HepG2 (cell line): ENCODE data around the gene FAM131C. TPM values are rescaled to one million over a fixed set of nuclear protein-coding genes. Genes with fewer than 3 reads are reported as not detected.

ENCODE experiments used
- ATAC-seq: fragments of 200-7000 bp; cut with Tn5 transposase; 3 replicates; pipeline ENCODE4 v1.9.1; 2020; ENCODE audit warnings: mild to moderate bottlenecking, moderate library complexity
- BruUV-seq: library from RNA; stranded (reverse); fragments of 400-500 nt; replicated peaks from 2 replicates; lab custom pipeline; 2021; lab: Mats Ljungman, UMichigan
- CTCF ChIA-PET: fragments of 300-600 bp; formaldehyde crosslinking; extraction: SDS; loops from one replicate; lab custom pipeline; 2021; ENCODE audit warnings: low total read pairs, inconsistent platforms, low intra/inter-chr PET ratio; lab: Yijun Ruan, JAX
- POLR2A ChIA-PET: fragments of 350-600 bp; sonication (Branson Sonifier 250); formaldehyde crosslinking; loops from one replicate; lab custom pipeline; 2020; ENCODE audit warnings: antibody characterized with exemption, inconsistent platforms; lab: Yijun Ruan, JAX
- DNase-seq: peaks from one replicate; pipeline ENCODE4 v3.0.0-alpha.2; 2015; ENCODE audit warnings: low spot score
- FAIRE-seq: peaks from 3 replicates; lab custom pipeline; 2011; peaks lifted over from hg19 to GRCh38; lab: Jason Lieb, UNC
- H2AFZ ChIP-seq: one replicate; pipeline ENCODE4 v1.6.1; 2011; ENCODE audit warnings: low read length, inconsistent platforms
- H3K27ac ChIP-seq: fragments of 300-600 bp; 3 replicates; pipeline ENCODE4 v1.8.0; 2011; ENCODE audit warnings: mixed run types, mild to moderate bottlenecking, mixed read lengths, low read length, inconsistent platforms; ENCODE audit not compliant: insufficient read depth; ENCODE audit errors: extremely low read length
- H3K27me3 ChIP-seq, 2 experiments: fragments of 200-600 bp in 1 of 2; 2 replicates in 1 of 2; 3 replicates in 1 of 2; pipeline versions ENCODE4 v1.6.0 to v1.8.0; 2011; ENCODE audit warnings: low read length in 2 of 2, mild to moderate bottlenecking in 2 of 2, moderate library complexity in 2 of 2, inconsistent platforms in 1 of 2; ENCODE audit not compliant: insufficient read depth in 2 of 2, control insufficient read depth in 1 of 2
- H3K36me3 ChIP-seq, 2 experiments: fragments of 200-600 bp in 1 of 2; replicated peaks in 1 of 2; 2 replicates in 1 of 2; 3 replicates in 1 of 2; pipeline versions ENCODE4 v1.5.1 to v1.8.0; 2011; ENCODE audit warnings: low read length in 2 of 2, inconsistent platforms in 1 of 2; ENCODE audit not compliant: insufficient read depth in 2 of 2, control insufficient read depth in 1 of 2
- H3K4me1 ChIP-seq: 2 replicates; pipeline ENCODE4 v1.5.1; 2012; ENCODE audit warnings: low read length, inconsistent platforms; ENCODE audit not compliant: insufficient read depth
- H3K4me2 ChIP-seq: 2 replicates; pipeline ENCODE4 v1.6.0; 2011; ENCODE audit warnings: low read depth, low read length, inconsistent platforms
- H3K4me3 ChIP-seq, 3 experiments: fragments of 200-600 bp in 1 of 3; sonication (generic), shearing (Covaris generic) in 1 of 3; replicated peaks in 1 of 3; 2 replicates each; pipeline ENCODE4 v1.5.1; 2011 to 2016; ENCODE audit warnings: low read length in 3 of 3, inconsistent platforms in 2 of 3, low read depth in 2 of 3, mild to moderate bottlenecking in 2 of 3, control low read depth in 1 of 3, mixed read lengths in 1 of 3; ENCODE audit not compliant: insufficient read depth in 1 of 3
- H3K79me2 ChIP-seq: one replicate; pipeline ENCODE4 v1.6.1; 2011; ENCODE audit warnings: low read length, inconsistent platforms; ENCODE audit not compliant: insufficient read depth
- H3K9ac ChIP-seq: 2 replicates; pipeline ENCODE4 v1.6.0; 2011; ENCODE audit warnings: mild to moderate bottlenecking, low read depth, low read length, inconsistent platforms; ENCODE audit not compliant: insufficient read depth
- H3K9me3 ChIP-seq: 2 replicates; pipeline ENCODE4 v1.5.1; 2012; ENCODE audit warnings: mild to moderate bottlenecking, low read length
- H4K20me1 ChIP-seq: 2 replicates; pipeline ENCODE4 v1.6.0; 2011; ENCODE audit warnings: inconsistent platforms, mild to moderate bottlenecking, low read length, moderate library complexity; ENCODE audit not compliant: insufficient read depth
- AHR ChIP-seq: IDR thresholded peaks from 2 replicates; pipeline ENCODE4 v1.6.1; 2018; ENCODE audit warnings: missing genetic modification reagents, missing compliant biosample characterization
- ATF7-NPFF ChIP-seq: sonication (generic); formaldehyde crosslinking; IDR thresholded peaks from 2 replicates; pipeline ENCODE4 v1.8.1; 2023; ENCODE audit warnings: mild to moderate bottlenecking, low read depth, missing genetic modification reagents, moderate library complexity
- HMGXB4 ChIP-seq, 2 experiments: sonication (generic) in 1 of 2; formaldehyde crosslinking in 1 of 2; IDR thresholded peaks; 2 replicates each; pipeline versions ENCODE4 v1.4.0 to v1.6.1; 2018 to 2020; ENCODE audit warnings: missing genetic modification reagents in 2 of 2, borderline replicate concordance in 1 of 2, low read depth in 1 of 2, mild to moderate bottlenecking in 1 of 2, missing biosample characterization in 1 of 2
- HNRNPL ChIP-seq: fragments of 200-400 bp; formaldehyde crosslinking; IDR thresholded peaks from 2 replicates; pipeline ENCODE4 v1.6.1; 2017; ENCODE audit warnings: mild to moderate bottlenecking, low read depth, low read length
- IRF2 ChIP-seq: IDR thresholded peaks from 2 replicates; pipeline ENCODE4 v1.6.1; 2018; ENCODE audit warnings: missing genetic modification reagents, missing compliant biosample characterization
- MAFK ChIP-seq, 2 experiments: IDR thresholded peaks in 1 of 2; conservative IDR thresholded peaks in 1 of 2; 2 replicates each; pipeline ENCODE4 v1.6.1; 2011; ENCODE audit warnings: improper control_type of control experiment in 2 of 2, low read length in 2 of 2
- MED13 ChIP-seq: sonication (generic); formaldehyde crosslinking; IDR thresholded peaks from 2 replicates; pipeline ENCODE4 v1.5.0; 2020; ENCODE audit warnings: missing genetic modification reagents
- REPIN1 ChIP-seq: sonication (generic); formaldehyde crosslinking; IDR thresholded peaks from 2 replicates; pipeline ENCODE4 v1.8.0; 2022; ENCODE audit warnings: missing genetic modification reagents, low read depth, mild to moderate bottlenecking, borderline replicate concordance
- SMC3 ChIP-seq: IDR thresholded peaks from 2 replicates; pipeline ENCODE4 v1.6.1; 2011; ENCODE audit warnings: low read length, improper control_type of control experiment
- SP4 ChIP-seq: sonication (generic); formaldehyde crosslinking; IDR thresholded peaks from 2 replicates; pipeline ENCODE4 v1.8.1; 2023; ENCODE audit warnings: mild to moderate bottlenecking, missing genetic modification reagents
- SRY ChIP-seq: sonication (generic); formaldehyde crosslinking; IDR thresholded peaks from 2 replicates; pipeline ENCODE4 v1.8.0; 2022; ENCODE audit warnings: mild to moderate bottlenecking, missing genetic modification reagents
- STAG1 ChIP-seq: sonication (generic); formaldehyde crosslinking; IDR thresholded peaks from 2 replicates; pipeline ENCODE4 v1.4.0; 2020; ENCODE audit warnings: missing genetic modification reagents
- XRCC5 ChIP-seq: fragments of 200-400 bp; formaldehyde crosslinking; optimal IDR thresholded peaks from 2 replicates; pipeline ENCODE3; 2017; ENCODE audit warnings: mild to moderate bottlenecking, low read length
- ZBTB21 ChIP-seq: sonication (generic); formaldehyde crosslinking; IDR thresholded peaks from 2 replicates; pipeline ENCODE4 v1.4.0; 2020; ENCODE audit warnings: missing genetic modification reagents
- ZFX ChIP-seq: sonication (generic); formaldehyde crosslinking; IDR thresholded peaks from 2 replicates; pipeline ENCODE4 v1.4.0; 2020; ENCODE audit warnings: mild to moderate bottlenecking, low read depth, missing genetic modification reagents, moderate library complexity
- ZKSCAN1 ChIP-seq: fragments of 150-350 bp; IDR thresholded peaks from 2 replicates; pipeline ENCODE4 v1.6.1; 2014; ENCODE audit warnings: low read length
- ZNF224 ChIP-seq: sonication (generic); formaldehyde crosslinking; IDR thresholded peaks from 2 replicates; pipeline ENCODE4 v1.5.0; 2020; ENCODE audit warnings: mild to moderate bottlenecking, missing genetic modification reagents
- ZNF547 ChIP-seq: sonication (generic); formaldehyde crosslinking; IDR thresholded peaks from 2 replicates; pipeline ENCODE4 v1.5.1; 2020; ENCODE audit warnings: mild to moderate bottlenecking, missing genetic modification reagents
- ZNF576 ChIP-seq: sonication (generic); formaldehyde crosslinking; IDR thresholded peaks from 2 replicates; pipeline ENCODE4 v1.4.0; 2020; ENCODE audit warnings: mild to moderate bottlenecking, missing genetic modification reagents
- WGBS: methylation state at CpG from one replicate; pipeline ENCODE4 v1.1.6; 2017; ENCODE audit warnings: low lambda C conversion rate; 5-methylcytosine and 5-hydroxymethylcytosine counted together
- in situ Hi-C: cut with HindIII; loops from 2 replicates; pipeline ENCODE4 v1.10.0; 2017; ENCODE audit warnings: low pct_unique_long_range_greater_than_20kb; ENCODE audit not compliant: extremely low pct_ligation_motif_present
- intact Hi-C: fragments of 100-400 bp; cut with micrococcal nuclease; formaldehyde crosslinking; loops from one replicate; pipeline ENCODE4 v1.10.0; 2022; ENCODE audit not compliant: unreplicated experiment
- polyA plus RNA-seq, 8 experiments: library from polyadenylated mRNA; depleted of rRNA in 3 of 8; stranded (reverse) in 7 of 8; unstranded in 1 of 8; fragments of >200 nt; fragmentation: Illumina TruSeq in 4 of 8; extraction: Trizol in 4 of 8; gene quantifications; 2 replicates each; pipeline versions ENCODE4 v1.2.1 to v1.2.3, GENCODE V29; 2011 to 2016; ENCODE audit warnings: low read depth in 4 of 8, missing spikeins in 1 of 8, mixed read lengths in 1 of 8; ENCODE audit not compliant: insufficient read depth in 1 of 8
- total RNA-seq, 5 experiments: library from RNA; depleted of rRNA; stranded (reverse); fragments of >200 nt; fragmentation: Illumina TruSeq; extraction: Trizol; gene quantifications; 2 replicates each; pipeline ENCODE4 v1.2.3, GENCODE V29; 2016; ENCODE audit warnings: low read depth in 1 of 5

FAM131C gene
- total and polyA plus RNA-seq, 2 of the 13 experiments (the other 11 are each of a cell fraction or from before 2014, with no cell fraction given): 0.07 TPM; not detected in 1

- DNase-seq (peak; percentile 53), FAIRE-seq (peak; percentile 78), ATAC-seq (peak; percentile 54)
- WGBS: 38% methylated on average over 8 of the region's 9 CpGs
- no peak overlapping the region for H3K27ac ChIP-seq
- in situ Hi-C loops (loop anchor here (5.0 kb wide), 1 partner anchor 35 kb away; no protein-coding TSS in a partner anchor), intact Hi-C loops (loop anchor here (2.0 kb wide), 1 partner anchor 30 kb away; no protein-coding TSS in a partner anchor)
- POLR2A ChIA-PET: interaction anchor here (0.7 to 1.7 kb wide), 5 partner anchors 62 to 104 kb away, joined by 3 to 6 read pairs (median 3); partner anchors contain the start of gene EPHA2
- H3K9me3 ChIP-seq: no peaks in the 10 kb centered on the region
- H3K79me2 ChIP-seq: no peaks in the 10 kb centered on the region
- CTCF ChIA-PET: interaction anchor here (1.5 to 5.7 kb wide), 2 partner anchors 105 to 162 kb away, joined by 7 to 98 read pairs; no protein-coding TSS in a partner anchor
- BruUV-seq: no TSS peak
- no peak overlapping the region for H3K9ac ChIP-seq
- no peak overlapping the region for H3K4me3 ChIP-seq
- H4K20me1 ChIP-seq: no peaks in the 10 kb centered on the region
- peaks cover 58% of the 10 kb centered on the region for H3K4me1 ChIP-seq
- peaks cover 0 to 4% of the 10 kb centered on the region in 2 experiments; a peak in 1 of 5 replicates for H3K27me3 ChIP-seq
- H3K4me2 ChIP-seq: no peak overlapping the region
- H3K36me3 ChIP-seq: no peaks in the 10 kb centered on the region
- no peak overlapping the region for H2AFZ ChIP-seq
- TF ChIP-seq MED13 (no peak), ZFX (CRISPR knock-in tag) (peak; percentile 59), ZKSCAN1 (peak; percentile 96), XRCC5 (peak; percentile 24), IRF2 (CRISPR knock-in tag) (no peak), HMGXB4 (CRISPR knock-in tag; IDR thresholded peaks at IDR 0.05; ENCODE audit: borderline replicate concordance in 1 of 2, low read depth in 1 of 2) (0 out of 4 replicates have a peak, but pooled peaks of 1 of the 2 experiments have one; percentile 23), AHR (0 out of 2 replicates have a peak, but pooled peaks have one; percentile 24), ZBTB21 (CRISPR knock-in tag) (0 out of 2 replicates have a peak, but pooled peaks have one; percentile 12), ATF7-NPFF (CRISPR knock-in tag) (no peak), STAG1 (peak; percentile 88), MAFK (conservative IDR thresholded peaks at IDR 0.05 in 1 of 2, IDR thresholded peaks at IDR 0.05 in 1 of 2; ENCODE audit: low read length in 2 of 2) (no peak), SP4 (CRISPR knock-in tag) (no peak), SMC3 (peak; percentile 88), ZNF547 (0 out of 2 replicates have a peak, but pooled peaks have one; percentile 36), SRY (CRISPR knock-in tag) (0 out of 2 replicates have a peak, but pooled peaks have one; percentile 33), ZNF576 (CRISPR knock-in tag) (no peak), REPIN1 (peak; percentile 36; the same call in 1 of the 2 replicates), HNRNPL (0 out of 2 replicates have a peak, but pooled peaks have one; percentile 51), ZNF224 (CRISPR knock-in tag) (no peak)
These were observed 9.0 kb upstream of the FAM131C start for GRCh38 chr1:16082283-16083038.
